ENCODE results near the gene TNP2. TPM values are rescaled to one million over a fixed set of nuclear protein-coding genes. Genes with fewer than 3 reads are reported as not detected.

The TNP2 gene
- total and polyA plus RNA-seq, 2 donors (not counting 3 experiments of a cell fraction or from before 2014, with no cell fraction given), result not detected

GRCh38 chr16:11296706-11297491 is 27.8 kb upstream of the TNP2 start:
- no peaks in the 10 kb centered on the region for H3K4me1 ChIP-seq (ENCODE audit: control insufficient read depth, extremely low read depth, insufficient read depth, low read length)
- H3K4me3 ChIP-seq (replicated peaks in 1 of 3; ENCODE audit: insufficient read depth in 1 of 3, low read depth in 1 of 3, low read length in 3 of 3), result no peak overlapping the region
- no peak for FAIRE-seq
- no peak overlapping the region for H3K9ac ChIP-seq (replicated peaks; ENCODE audit: extremely low read depth, insufficient read depth, low read length)
- H2AFZ ChIP-seq (ENCODE audit: low read depth, low read length), result no peak overlapping the region
- DNase-seq (ENCODE audit: low read depth, low spot score), result no peak
- intact Hi-C loops (cut with micrococcal nuclease) (no loop called here), dilution Hi-C loops (cut with MboI; ENCODE audit: extremely low pct_ligation_motif_present, low sequenced_read_pairs) (no loop called here)
- ChIA-PET CTCF (interaction anchor here (0.8 to 2.2 kb wide), 5 partner anchors 14 to 333 kb away, joined by 3 to 8 read pairs (median 4); partner anchors contain the start of gene SOCS1), POLR2A (no interaction called here)
- no peak overlapping the region for H3K4me2 ChIP-seq (ENCODE audit: insufficient read depth, low read length)
- H3K9me3 ChIP-seq (replicated peaks; ENCODE audit: control insufficient read depth, insufficient read depth, low read length), result no peaks in the 10 kb centered on the region
- H3K27me3 ChIP-seq (ENCODE audit: control insufficient read depth in 2 of 2, insufficient read depth in 2 of 2, low read length in 2 of 2), result no peaks in the 10 kb centered on the region
- no peaks in the 10 kb centered on the region for H3K79me2 ChIP-seq (ENCODE audit: control insufficient read depth, insufficient read depth, low read length)
- no peak for TF ChIP-seq FOS (IDR thresholded peaks at IDR 0.05; ENCODE audit: borderline replicate concordance, insufficient read depth, low read length)
- TF ChIP-seq GATA2 (IDR thresholded peaks at IDR 0.05; ENCODE audit: insufficient read depth, insufficient read length, low read depth, low read length), result no peak
- no peak for TF ChIP-seq CTCF (IDR thresholded peaks at IDR 0.05; ENCODE audit: extremely low read depth in 1 of 2, insufficient read depth in 1 of 2, low read depth in 1 of 2, low read length in 2 of 2)
- TF ChIP-seq EZH2 (IDR thresholded peaks at IDR 0.05; ENCODE audit: borderline replicate concordance, low read depth, low read length, severe bottlenecking), result no peak
- TF ChIP-seq MAX (IDR thresholded peaks at IDR 0.05; ENCODE audit: insufficient read depth, insufficient read length), result no peak
- no peak for TF ChIP-seq POLR2AphosphoS5 (IDR thresholded peaks at IDR 0.05; ENCODE audit: insufficient read depth, low read depth, low read length)
- no peak for TF ChIP-seq MYC (IDR thresholded peaks at IDR 0.05; ENCODE audit: low read depth, low read length)
- no peak for TF ChIP-seq POLR2A (IDR thresholded peaks at IDR 0.05; ENCODE audit: low read depth, low read length)
- TF ChIP-seq JUN (IDR thresholded peaks at IDR 0.05; ENCODE audit: borderline replicate concordance, insufficient read depth, insufficient read length, low read depth), result no peak
- H3K9me1 ChIP-seq (replicated peaks; ENCODE audit: control insufficient read depth, extremely low read depth, insufficient read depth, low read length), result no peaks in the 10 kb centered on the region
- no peaks in the 10 kb centered on the region for H3K36me3 ChIP-seq (ENCODE audit: control insufficient read depth in 2 of 2, extremely low read depth in 1 of 2, insufficient read depth in 2 of 2, low read length in 2 of 2)
- H3K27ac ChIP-seq (ENCODE audit: insufficient read depth, low read depth, low read length), result no peak overlapping the region
- BruUV-seq (replicated peaks), result no TSS peak
- H4K20me1 ChIP-seq (replicated peaks; ENCODE audit: control insufficient read depth, extremely low read depth, insufficient read depth, low read length), result no peaks in the 10 kb centered on the region
